GM23338 (cell line): ENCODE results near the gene ZFAND6. TPM values are rescaled to one million over a fixed set of nuclear protein-coding genes. Genes with fewer than 3 reads are reported as not detected.

Experiments
- ATAC-seq: fragments of 200-7000 bp; cut with Tn5 transposase; 3 replicates; pipeline ENCODE4 v1.9.1; 2020
- DNase-seq: peaks from one replicate; pipeline ENCODE4 v3.0.0-alpha.2; 2015; ENCODE audit warnings: low spot score
- H2AFZ ChIP-seq: fragments of 200-600 bp; sonication (generic); 2 replicates; pipeline ENCODE4 v1.8.0; 2016; ENCODE audit warnings: antibody characterized with exemption, mild to moderate bottlenecking, moderate library complexity
- H3F3A ChIP-seq: fragments of 200-600 bp; sonication (generic); replicated peaks from 2 replicates; pipeline ENCODE4 v1.8.0; 2017; ENCODE audit warnings: antibody characterized with exemption, mixed run types, low read depth
- H3K27ac ChIP-seq: fragments of 200-600 bp; sonication (generic); 2 replicates; pipeline ENCODE4 v1.6.1; 2016; ENCODE audit warnings: low read depth
- H3K27me3 ChIP-seq: fragments of 200-600 bp; sonication (generic); 2 replicates; pipeline ENCODE4 v1.8.0; 2016; ENCODE audit warnings: mild to moderate bottlenecking, mixed run types, moderate library complexity; ENCODE audit not compliant: insufficient read depth
- H3K36me3 ChIP-seq: fragments of 200-600 bp; sonication (generic); 2 replicates; pipeline ENCODE4 v1.8.0; 2016; ENCODE audit warnings: mild to moderate bottlenecking; ENCODE audit not compliant: insufficient read depth
- H3K4me1 ChIP-seq: fragments of 200-600 bp; sonication (generic); 2 replicates; pipeline ENCODE4 v1.8.0; 2016; ENCODE audit warnings: mild to moderate bottlenecking, moderate library complexity; ENCODE audit not compliant: insufficient read depth
- H3K4me2 ChIP-seq: fragments of 200-600 bp; sonication (generic); 2 replicates; pipeline ENCODE4 v1.7.1; 2017; ENCODE audit warnings: mixed run types
- H3K4me3 ChIP-seq: fragments of 200-600 bp; sonication (generic); 2 replicates; pipeline ENCODE4 v1.6.1; 2016; ENCODE audit warnings: mixed run types
- H3K79me2 ChIP-seq: fragments of 200-600 bp; sonication (generic); replicated peaks from 2 replicates; pipeline ENCODE4 v1.8.0; 2017; ENCODE audit warnings: mild to moderate bottlenecking; ENCODE audit not compliant: insufficient read depth
- H3K9me2 ChIP-seq: fragments of 200-600 bp; sonication (generic); 2 replicates; pipeline ENCODE4 v1.8.0; 2017; ENCODE audit not compliant: insufficient read depth
- H4K20me1 ChIP-seq: fragments of 200-600 bp; sonication (generic); replicated peaks from 2 replicates; pipeline ENCODE4 v1.8.0; 2017; ENCODE audit warnings: mild to moderate bottlenecking; ENCODE audit not compliant: insufficient read depth
- H3K27ac Mint-ChIP-seq: 2 replicates; pipeline ENCODE4 v1.8.0; 2020; ENCODE audit warnings: inconsistent platforms, mild to moderate bottlenecking, moderate library complexity, mixed read lengths
- H3K27me3 Mint-ChIP-seq: 3 replicates; pipeline ENCODE4 v1.8.0; 2022; ENCODE audit warnings: low read depth, mild to moderate bottlenecking, moderate library complexity, mixed read lengths, inconsistent platforms; ENCODE audit not compliant: insufficient read depth, poor library complexity
- H3K36me3 Mint-ChIP-seq: 3 replicates; pipeline ENCODE4 v1.8.0; 2021; ENCODE audit warnings: low read depth, mild to moderate bottlenecking, inconsistent platforms, moderate library complexity, mixed read lengths
- H3K4me1 Mint-ChIP-seq: 3 replicates; pipeline ENCODE4 v1.8.0; 2020; ENCODE audit warnings: mild to moderate bottlenecking, inconsistent platforms, mixed read lengths
- H3K4me3 Mint-ChIP-seq: 3 replicates; pipeline ENCODE4 v1.8.0; 2021; ENCODE audit warnings: moderate library complexity, mild to moderate bottlenecking, inconsistent platforms, mixed read lengths
- H3K9me3 Mint-ChIP-seq: 3 replicates; pipeline ENCODE4 v1.8.0; 2020; ENCODE audit warnings: moderate library complexity, mild to moderate bottlenecking, inconsistent platforms, mixed read lengths
- CREB1 ChIP-seq: fragments of 250-450 bp; sonication (Bioruptor Pico); IDR thresholded peaks from 2 replicates; pipeline ENCODE4 v1.5.0; 2020; ENCODE audit warnings: low read depth, mild to moderate bottlenecking, moderate library complexity
- CTCF ChIP-seq, 2 experiments: fragments of 200-600 bp in 1 of 2; sonication (generic) in 1 of 2; conservative IDR thresholded peaks; 2 replicates each; pipeline versions ENCODE4 v1.5.1 to v1.6.1; 2016 to 2017; ENCODE audit warnings: antibody characterized with exemption in 2 of 2, low read depth in 2 of 2, mild to moderate bottlenecking in 2 of 2, moderate library complexity in 1 of 2
- ETS1 ChIP-seq: IDR thresholded peaks from 2 replicates; pipeline ENCODE4 v1.6.1; 2016; ENCODE audit warnings: antibody characterized with exemption
- EZH2phosphoT487 ChIP-seq: fragments of 200-600 bp; sonication (generic); IDR thresholded peaks from one replicate; pipeline ENCODE4 v1.8.1; 2018; ENCODE audit warnings: antibody characterized with exemption; ENCODE audit not compliant: unreplicated experiment
- POLR2AphosphoS5 ChIP-seq: IDR thresholded peaks from 2 replicates; pipeline ENCODE4 v1.6.1; 2016; ENCODE audit warnings: antibody characterized with exemption, low read depth
- REST ChIP-seq: IDR thresholded peaks from one replicate; pipeline ENCODE4 v1.6.1; 2018; ENCODE audit warnings: antibody characterized with exemption; ENCODE audit not compliant: unreplicated experiment
- ZNF114 ChIP-seq: fragments of 250-450 bp; sonication (Bioruptor Pico); IDR thresholded peaks from 2 replicates; pipeline ENCODE4 v1.5.0; 2020; ENCODE audit warnings: mild to moderate bottlenecking, moderate library complexity
- ZNF462 ChIP-seq: fragments of 250-450 bp; sonication (Bioruptor Pico); IDR thresholded peaks from 2 replicates; pipeline ENCODE4 v1.5.0; 2020; ENCODE audit warnings: mild to moderate bottlenecking, moderate library complexity
- polyA plus RNA-seq: library from polyadenylated mRNA; unstranded; fragments of >200 nt; fragmentation: Nextera tagmentation; extraction: Ambion mirVana; gene quantifications from 2 replicates; pipeline ENCODE4 v1.2.1, GENCODE V29; 2016
- total RNA-seq: library from RNA; depleted of rRNA; stranded (reverse); fragments of >200 nt; shearing (Covaris generic); gene quantifications from 2 replicates; pipeline ENCODE4 v1.2.3, GENCODE V29; 2014

ZFAND6 gene
- total and polyA plus RNA-seq, 2 experiments from 2014 or later: 205 to 292 TPM

GRCh38 chr15:80182611-80183261 lies 123.3 kb downstream of the ZFAND6 start:
- no peak for TF ChIP-seq REST
- TF ChIP-seq ZNF114: no peak
- no peak for TF ChIP-seq CREB1 (CRISPR knock-in tag)
- Histone ChIP-seq H3F3A (no peaks in the 10 kb centered on the region), H3K36me3 (no peaks in the 10 kb centered on the region; the same call in 1 of the 2 replicates), H4K20me1 (no peaks in the 10 kb centered on the region), H2AFZ (no peak overlapping the region), H3K27ac (no peak overlapping the region), H3K79me2 (no peaks in the 10 kb centered on the region), H3K4me3 (no peak overlapping the region), H3K9me2 (no peaks in the 10 kb centered on the region), H3K4me1 (no peaks in the 10 kb centered on the region), H3K4me2 (no peak overlapping the region), H3K27me3 (no peaks in the 10 kb centered on the region)
- H3K27ac Mint-ChIP-seq: no peak overlapping the region
- peaks cover 26% of the 10 kb centered on the region for H3K36me3 Mint-ChIP-seq
- no peaks in the 10 kb centered on the region for H3K9me3 Mint-ChIP-seq
- DNase-seq: no peak
- no peaks in the 10 kb centered on the region for H3K27me3 Mint-ChIP-seq
- H3K4me3 Mint-ChIP-seq: no peak overlapping the region
- H3K4me1 Mint-ChIP-seq: no peaks in the 10 kb centered on the region
- ATAC-seq: no peak

GRCh38 chr15:80183306-80183705 lies 123.8 kb downstream of the ZFAND6 start:
- H3K4me3 Mint-ChIP-seq: no peak overlapping the region
- H3K27ac ChIP-seq: no peak overlapping the region
- H3K36me3 Mint-ChIP-seq: peaks cover 23% of the 10 kb centered on the region
- no peaks in the 10 kb centered on the region; the same call in 1 of the 2 replicates for H3K36me3 ChIP-seq
- H3K4me3 ChIP-seq: no peak overlapping the region
- H3K4me1 Mint-ChIP-seq: peaks cover under 1% of the 10 kb centered on the region; the same call in 1 of the 3 replicates
- H2AFZ ChIP-seq: no peak overlapping the region
- no peaks in the 10 kb centered on the region for H3K9me3 Mint-ChIP-seq
- no peaks in the 10 kb centered on the region for H3K9me2 ChIP-seq
- no peak overlapping the region for H3K4me2 ChIP-seq
- no peak for ATAC-seq
- peak overlapping the region; percentile 9; the same call in 1 of the 2 replicates for H3K27ac Mint-ChIP-seq
- no peaks in the 10 kb centered on the region for H3K4me1 ChIP-seq
- no peaks in the 10 kb centered on the region for H4K20me1 ChIP-seq
- H3K79me2 ChIP-seq: no peaks in the 10 kb centered on the region
- H3K27me3 ChIP-seq: no peaks in the 10 kb centered on the region
- no peak for DNase-seq
- no peaks in the 10 kb centered on the region for H3K27me3 Mint-ChIP-seq
- no peaks in the 10 kb centered on the region for H3F3A ChIP-seq
- TF ChIP-seq POLR2AphosphoS5: no peak
- TF ChIP-seq EZH2phosphoT487: no peak
- TF ChIP-seq ETS1: no peak
- no peak for TF ChIP-seq CTCF (conservative IDR thresholded peaks at IDR 0.05; ENCODE audit: low read depth in 2 of 2)
- TF ChIP-seq ZNF462: no peak
- no peak for TF ChIP-seq CREB1 (CRISPR knock-in tag)
